ENCODE results near the gene ZNF283. TPM values are rescaled to one million over a fixed set of nuclear protein-coding genes. Genes with fewer than 3 reads are reported as not detected.
A peak's percentile ranks its signal among the peaks of the same experiment; 100 is the strongest.
"Not testable (repeated sequence)": the region's sequence is repeated elsewhere in the genome, so short reads cannot be mapped to it uniquely, and the experiment has no call there.

Gene ZNF283
- total RNA-seq, 2 donors from 2014 or later, result 4.5 to 6.5 TPM

DNA sequence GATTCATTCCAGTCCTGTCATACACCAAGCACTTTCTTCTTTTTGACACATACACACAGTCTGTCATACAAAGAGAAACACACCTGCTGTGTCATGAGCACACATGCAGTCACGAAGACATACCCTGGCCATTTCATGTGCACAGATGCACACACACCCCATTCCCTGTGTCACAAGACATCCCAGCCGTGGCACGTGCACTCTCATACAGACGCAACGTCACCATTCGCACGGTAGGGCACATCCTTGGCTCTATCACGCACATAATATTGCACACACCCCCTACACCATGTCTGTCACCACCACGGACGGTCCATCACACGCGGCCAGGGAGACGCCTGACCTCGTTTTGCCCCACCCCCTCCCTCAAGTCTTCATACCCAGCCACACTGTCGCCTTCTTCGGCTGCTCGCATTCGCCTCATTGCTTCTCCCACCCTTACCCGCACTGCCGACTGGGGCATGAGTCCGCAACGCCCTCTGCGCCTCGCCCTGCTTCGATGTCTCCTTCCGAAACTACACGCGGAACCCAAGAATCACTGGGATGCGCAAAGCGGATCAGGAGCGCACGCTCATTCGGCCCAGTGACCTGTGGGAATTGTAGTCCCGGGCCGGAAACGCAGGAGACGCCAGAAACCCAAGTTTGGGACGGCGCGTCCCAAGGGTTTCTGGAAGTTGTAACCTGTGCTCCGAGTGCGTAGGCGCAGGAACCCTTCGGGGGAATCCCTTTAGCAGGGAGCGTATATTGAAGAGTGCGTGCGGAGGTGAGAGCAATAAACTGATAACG lies 6.8 kb upstream of the ZNF283 start:
- Histone ChIP-seq H3K27me3 (peaks cover 0 to 3% of the 10 kb centered on the region in 2 donors), H3K4me1 (peaks cover 0 to 7% of the 10 kb centered on the region in 2 donors), H3K27ac (no peak overlapping the region), H3K9me3 (no peaks in the 10 kb centered on the region), H3K4me3 (peak overlapping the region; percentile 50 to 53), H3K36me3 (no peaks in the 10 kb centered on the region)
- no peak for DNase-seq (ENCODE audit: low spot score)
- TF ChIP-seq, protein P1, sequence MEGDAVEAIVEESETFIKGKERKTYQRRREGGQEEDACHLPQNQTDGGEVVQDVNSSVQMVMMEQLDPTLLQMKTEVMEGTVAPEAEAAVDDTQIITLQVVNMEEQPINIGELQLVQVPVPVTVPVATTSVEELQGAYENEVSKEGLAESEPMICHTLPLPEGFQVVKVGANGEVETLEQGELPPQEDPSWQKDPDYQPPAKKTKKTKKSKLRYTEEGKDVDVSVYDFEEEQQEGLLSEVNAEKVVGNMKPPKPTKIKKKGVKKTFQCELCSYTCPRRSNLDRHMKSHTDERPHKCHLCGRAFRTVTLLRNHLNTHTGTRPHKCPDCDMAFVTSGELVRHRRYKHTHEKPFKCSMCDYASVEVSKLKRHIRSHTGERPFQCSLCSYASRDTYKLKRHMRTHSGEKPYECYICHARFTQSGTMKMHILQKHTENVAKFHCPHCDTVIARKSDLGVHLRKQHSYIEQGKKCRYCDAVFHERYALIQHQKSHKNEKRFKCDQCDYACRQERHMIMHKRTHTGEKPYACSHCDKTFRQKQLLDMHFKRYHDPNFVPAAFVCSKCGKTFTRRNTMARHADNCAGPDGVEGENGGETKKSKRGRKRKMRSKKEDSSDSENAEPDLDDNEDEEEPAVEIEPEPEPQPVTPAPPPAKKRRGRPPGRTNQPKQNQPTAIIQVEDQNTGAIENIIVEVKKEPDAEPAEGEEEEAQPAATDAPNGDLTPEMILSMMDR (IDR thresholded peaks at IDR 0.05), result no peak

DNA sequence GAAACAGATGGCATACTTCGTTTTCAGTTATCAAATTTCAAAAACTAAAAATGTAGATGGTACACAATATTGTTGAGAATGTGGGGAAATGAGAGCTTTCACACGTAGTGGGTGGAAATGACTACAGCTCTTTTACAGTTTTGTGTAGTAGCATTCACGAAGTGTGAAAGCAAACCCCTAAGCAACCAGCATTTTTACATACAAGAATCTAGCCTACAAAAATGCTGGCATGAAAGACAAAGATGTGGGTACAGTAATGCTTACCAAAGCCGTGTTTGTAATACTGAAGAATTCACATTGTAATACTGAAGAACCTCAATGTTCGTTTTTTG lies 6.3 kb upstream of the ZNF283 start:
- Histone ChIP-seq H3K27me3 (peaks cover 0 to 3% of the 10 kb centered on the region in 2 donors), H3K36me3 (no peaks in the 10 kb centered on the region), H3K9me3 (no peaks in the 10 kb centered on the region), H3K4me1 (peaks cover 0 to 7% of the 10 kb centered on the region in 2 donors), H3K27ac (no peak overlapping the region), H3K4me3 (peak overlapping the region; percentile 50 to 53)
- TF ChIP-seq, protein P1 (IDR thresholded peaks at IDR 0.05), result no peak
- DNase-seq (ENCODE audit: low spot score), result no peak

DNA sequence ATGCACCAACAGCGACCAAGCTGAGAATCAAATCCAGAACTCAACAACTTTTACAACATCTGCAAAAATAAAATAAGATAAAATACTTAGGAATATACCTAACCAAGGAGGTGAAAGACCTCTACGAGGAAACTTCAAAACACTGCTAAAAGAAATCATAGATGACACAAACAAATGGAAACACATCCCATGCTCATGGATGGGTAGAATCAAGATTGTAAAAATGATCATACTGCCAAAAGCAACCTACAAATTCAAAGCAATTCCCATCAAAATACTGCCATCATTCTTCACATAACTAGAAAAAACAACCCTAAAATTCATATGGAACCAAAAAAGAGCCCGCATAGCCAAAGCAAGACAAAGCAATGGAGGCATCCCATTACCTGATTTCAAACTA lies 3.3 kb upstream of the ZNF283 start:
- H3K4me1 ChIP-seq, result peaks cover 0 to 12% of the 10 kb centered on the region in 2 donors
- H3K4me3 ChIP-seq; H3K9me3 ChIP-seq; DNase-seq (ENCODE audit: low spot score); H3K36me3 ChIP-seq; H3K27me3 ChIP-seq; H3K27ac ChIP-seq: not testable (repeated sequence)

DNA sequence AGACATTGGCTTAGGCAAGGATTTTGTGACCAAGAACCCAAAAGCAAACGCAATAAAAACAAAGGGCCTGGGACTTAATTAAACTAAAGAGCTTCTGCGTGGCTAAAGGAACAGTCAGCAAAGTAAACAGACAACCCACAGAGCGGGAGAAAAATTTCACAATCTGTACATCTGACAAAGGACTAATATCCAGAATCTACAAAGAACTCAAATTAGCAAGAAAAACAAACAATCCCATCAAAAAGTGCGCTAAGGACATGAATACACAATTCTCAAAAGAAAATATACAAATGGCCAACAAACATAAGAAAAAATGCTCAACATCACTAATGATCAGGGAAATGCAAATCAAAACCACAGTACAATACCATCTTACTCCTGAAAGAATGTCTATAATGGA lies 2.5 kb upstream of the ZNF283 start:
- H3K4me1 ChIP-seq, result peaks cover 0 to 12% of the 10 kb centered on the region in 2 donors
- not testable (repeated sequence) for H3K27ac ChIP-seq; H3K27me3 ChIP-seq; DNase-seq (ENCODE audit: low spot score); H3K36me3 ChIP-seq; H3K4me3 ChIP-seq; H3K9me3 ChIP-seq

DNA sequence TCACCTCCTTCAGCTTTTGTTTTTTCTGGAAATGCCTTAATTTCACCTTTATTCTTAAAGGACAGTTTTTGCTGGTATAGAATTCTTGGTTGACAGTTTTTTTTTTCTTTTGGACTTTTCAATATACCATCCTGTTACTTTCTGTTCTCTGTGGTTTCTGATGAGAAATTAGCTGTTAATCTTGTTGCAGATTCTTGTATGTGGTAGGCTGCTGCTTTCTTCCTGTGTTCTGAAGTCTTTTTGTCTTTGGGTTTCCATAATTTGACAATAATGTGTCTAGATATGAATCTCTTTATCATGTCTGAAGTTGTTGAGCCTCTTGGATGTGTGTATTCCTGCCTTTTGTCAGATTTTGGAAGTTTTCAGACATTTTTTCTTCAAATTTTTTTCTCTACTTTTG lies 12.0 kb downstream of the ZNF283 start:
- Histone ChIP-seq H3K9me3 (peaks cover 20 to 99% of the 10 kb centered on the region in 2 donors), H3K36me3 (peaks cover 99% of the 10 kb centered on the region), H3K4me3 (no peak overlapping the region), H3K4me1 (no peaks in the 10 kb centered on the region), H3K27ac (no peak overlapping the region), H3K27me3 (no peaks in the 10 kb centered on the region)
- TF ChIP-seq, protein P1 (IDR thresholded peaks at IDR 0.05), result no peak
- no peak for DNase-seq (ENCODE audit: low spot score)

DNA sequence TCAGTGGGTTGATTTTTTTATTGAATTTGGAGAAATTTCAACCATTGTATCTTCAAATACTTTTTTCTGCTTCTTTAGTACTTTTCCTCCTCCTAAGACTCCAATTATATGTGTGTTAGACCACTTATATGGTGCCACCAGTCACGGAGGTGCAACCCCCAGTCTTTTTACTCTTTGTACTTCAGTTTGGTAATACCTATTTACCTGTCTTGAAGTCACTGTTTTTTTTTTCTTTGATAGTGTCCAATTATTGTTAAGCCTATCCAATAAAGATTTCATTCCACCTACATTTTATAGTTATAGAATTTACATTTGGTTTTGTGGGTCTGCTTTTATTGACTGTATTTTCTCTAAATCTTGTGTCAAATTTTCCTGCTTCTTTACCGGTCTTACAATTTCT lies 14.9 kb downstream of the ZNF283 start:
- DNase-seq (ENCODE audit: low spot score), result no peak
- TF ChIP-seq, protein P1 (IDR thresholded peaks at IDR 0.05), result no peak
- no peak overlapping the region for H3K27ac ChIP-seq
- H3K9me3 ChIP-seq, result peaks cover 35 to 100% of the 10 kb centered on the region in 2 donors
- no peak overlapping the region for H3K4me3 ChIP-seq
- peaks cover 96% of the 10 kb centered on the region for H3K36me3 ChIP-seq
- no peaks in the 10 kb centered on the region for H3K27me3 ChIP-seq
- H3K4me1 ChIP-seq, result no peaks in the 10 kb centered on the region

DNA sequence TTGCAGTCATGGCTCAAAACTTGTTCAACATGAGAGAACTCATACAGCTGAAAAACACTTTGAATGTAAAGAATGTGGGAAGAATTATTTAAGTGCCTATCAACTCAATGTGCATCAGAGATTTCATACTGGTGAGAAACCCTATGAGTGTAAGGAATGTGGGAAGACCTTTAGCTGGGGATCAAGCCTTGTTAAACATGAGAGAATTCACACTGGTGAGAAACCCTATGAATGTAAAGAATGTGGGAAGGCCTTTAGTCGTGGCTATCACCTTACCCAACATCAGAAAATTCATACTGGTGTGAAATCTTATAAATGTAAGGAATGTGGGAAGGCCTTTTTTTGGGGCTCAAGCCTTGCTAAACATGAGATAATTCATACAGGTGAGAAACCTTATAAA lies 20.1 kb downstream of the ZNF283 start:
- H3K36me3 ChIP-seq, result peaks cover 70% of the 10 kb centered on the region
- no peak overlapping the region for H3K4me3 ChIP-seq
- TF ChIP-seq, protein P1 (IDR thresholded peaks at IDR 0.05), result no peak
- H3K27me3 ChIP-seq, result no peaks in the 10 kb centered on the region
- no peak overlapping the region for H3K27ac ChIP-seq
- peaks cover 52 to 100% of the 10 kb centered on the region in 2 donors for H3K9me3 ChIP-seq
- no peak for DNase-seq (ENCODE audit: low spot score)
- no peaks in the 10 kb centered on the region for H3K4me1 ChIP-seq
